ENCODE measurements around the gene CNTN1.

The CNTN1 gene

DNA sequence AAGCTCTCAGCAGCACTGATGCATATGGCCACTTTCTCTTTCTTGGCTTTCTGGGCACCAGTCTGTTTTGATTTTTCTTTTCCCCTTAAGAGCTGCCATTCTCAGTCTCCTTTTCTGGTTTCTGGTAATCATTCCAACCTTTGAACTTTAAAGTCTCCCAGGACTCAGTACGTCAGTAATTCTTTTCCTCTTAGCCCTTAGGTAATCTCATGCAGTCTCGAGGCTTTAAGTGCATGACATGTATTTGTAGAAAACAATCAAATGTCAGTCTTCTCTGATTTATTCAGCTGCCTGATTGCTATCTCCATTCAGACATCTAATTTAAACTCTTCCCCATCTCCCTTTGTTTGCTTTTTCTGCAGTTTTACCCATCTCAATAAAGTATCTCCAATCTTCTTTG, 356.8 kb downstream of the CNTN1 start:
- H3K4me3 ChIP-seq (ENCODE audit: low read depth in 1 of 2, low read length in 2 of 2), result no peak overlapping the region
- H3K27me3 ChIP-seq (ENCODE audit: low read depth, low read length), result no peaks in the 10 kb centered on the region
- H3K4me1 ChIP-seq (ENCODE audit: control insufficient read depth in 1 of 2, insufficient read depth in 2 of 2, low read length in 2 of 2), result no peaks in the 10 kb centered on the region
- no peaks in the 10 kb centered on the region for H3K36me3 ChIP-seq (ENCODE audit: control insufficient read depth in 1 of 2, insufficient read depth in 2 of 2, low read length in 2 of 2)
- no peak overlapping the region for H3K27ac ChIP-seq (ENCODE audit: low read length)
- no peaks in the 10 kb centered on the region for H3K9me3 ChIP-seq (ENCODE audit: control insufficient read depth in 1 of 2, low read length in 2 of 2)

DNA sequence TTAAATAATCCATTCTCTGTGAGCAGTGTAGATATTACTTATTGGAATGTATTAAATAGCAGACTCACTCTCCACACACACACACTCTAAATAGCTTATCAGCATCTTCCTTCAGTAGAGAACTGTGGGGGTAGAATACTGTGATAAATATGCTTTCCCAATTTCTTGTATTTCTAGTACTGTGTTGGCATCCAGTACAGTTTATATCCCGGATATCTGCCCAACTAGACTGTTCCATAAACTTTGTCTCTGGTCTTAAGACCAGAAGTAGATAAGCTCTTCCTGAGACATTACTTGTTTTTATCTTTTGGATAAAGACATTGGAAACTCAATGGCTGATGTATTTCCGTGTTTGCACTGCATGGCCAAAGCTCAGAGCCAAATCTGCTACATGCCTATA, 359.7 kb downstream of the CNTN1 start:
- no peak overlapping the region for H3K4me3 ChIP-seq (ENCODE audit: low read depth in 1 of 2, low read length in 2 of 2)
- H3K27me3 ChIP-seq (ENCODE audit: low read depth, low read length), result no peaks in the 10 kb centered on the region
- H3K36me3 ChIP-seq (ENCODE audit: control insufficient read depth in 1 of 2, insufficient read depth in 2 of 2, low read length in 2 of 2), result no peaks in the 10 kb centered on the region
- H3K4me1 ChIP-seq (ENCODE audit: control insufficient read depth in 1 of 2, insufficient read depth in 2 of 2, low read length in 2 of 2), result peaks cover 0 to 9% of the 10 kb centered on the region in 2 donors
- no peak overlapping the region for H3K27ac ChIP-seq (ENCODE audit: low read length)
- no peaks in the 10 kb centered on the region for H3K9me3 ChIP-seq (ENCODE audit: control insufficient read depth in 1 of 2, low read length in 2 of 2)

DNA sequence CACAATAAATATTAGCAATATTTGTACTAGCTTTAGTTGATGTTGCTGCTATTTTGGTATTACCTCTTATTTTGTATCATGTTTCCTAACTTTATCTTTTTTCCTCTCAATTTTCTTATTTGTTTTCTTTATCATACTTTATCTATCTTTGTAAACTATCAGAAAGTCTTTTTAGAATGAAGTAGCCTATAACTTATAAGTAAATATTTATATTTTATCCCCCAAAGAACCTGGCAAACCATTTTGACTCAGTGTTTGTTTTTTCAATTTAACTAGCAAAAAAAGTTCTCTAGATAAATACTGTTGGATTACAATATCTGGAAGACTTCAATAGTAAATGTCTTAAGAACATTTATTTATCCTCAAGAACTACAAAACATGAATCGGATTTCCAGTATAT, 360.2 kb downstream of the CNTN1 start:
- Histone ChIP-seq H3K27ac (ENCODE audit: low read length) (no peak overlapping the region), H3K36me3 (ENCODE audit: control insufficient read depth in 1 of 2, insufficient read depth in 2 of 2, low read length in 2 of 2) (no peaks in the 10 kb centered on the region), H3K27me3 (ENCODE audit: low read depth, low read length) (no peaks in the 10 kb centered on the region), H3K4me3 (ENCODE audit: low read depth in 1 of 2, low read length in 2 of 2) (no peak overlapping the region), H3K4me1 (ENCODE audit: control insufficient read depth in 1 of 2, insufficient read depth in 2 of 2, low read length in 2 of 2) (peaks cover 0 to 9% of the 10 kb centered on the region in 2 donors), H3K9me3 (ENCODE audit: control insufficient read depth in 1 of 2, low read length in 2 of 2) (no peaks in the 10 kb centered on the region)

DNA sequence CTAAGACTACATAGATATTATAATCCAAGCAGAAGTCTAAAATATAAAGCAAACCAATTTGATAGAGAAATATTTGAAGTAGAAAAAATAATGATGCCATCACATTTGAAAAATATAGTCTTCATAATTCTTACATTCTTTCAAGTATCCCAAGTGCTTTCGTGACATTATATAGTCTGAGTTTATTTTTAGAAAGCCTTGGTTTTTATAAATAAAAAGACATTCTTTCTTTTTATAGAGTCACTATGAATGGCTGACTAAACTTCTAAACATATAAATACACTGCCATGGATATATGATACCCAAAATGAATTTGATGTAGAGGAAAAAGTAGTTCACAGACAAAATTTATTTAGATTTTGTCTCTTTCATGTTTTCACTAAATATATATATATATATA, 360.8 kb downstream of the CNTN1 start:
- Histone ChIP-seq H3K27me3 (ENCODE audit: low read depth, low read length) (no peaks in the 10 kb centered on the region), H3K36me3 (ENCODE audit: control insufficient read depth in 1 of 2, insufficient read depth in 2 of 2, low read length in 2 of 2) (no peaks in the 10 kb centered on the region), H3K27ac (ENCODE audit: low read length) (no peak overlapping the region), H3K4me1 (ENCODE audit: control insufficient read depth in 1 of 2, insufficient read depth in 2 of 2, low read length in 2 of 2) (peaks cover 0 to 9% of the 10 kb centered on the region in 2 donors), H3K9me3 (ENCODE audit: control insufficient read depth in 1 of 2, low read length in 2 of 2) (no peaks in the 10 kb centered on the region), H3K4me3 (ENCODE audit: low read depth in 1 of 2, low read length in 2 of 2) (no peak overlapping the region)

DNA sequence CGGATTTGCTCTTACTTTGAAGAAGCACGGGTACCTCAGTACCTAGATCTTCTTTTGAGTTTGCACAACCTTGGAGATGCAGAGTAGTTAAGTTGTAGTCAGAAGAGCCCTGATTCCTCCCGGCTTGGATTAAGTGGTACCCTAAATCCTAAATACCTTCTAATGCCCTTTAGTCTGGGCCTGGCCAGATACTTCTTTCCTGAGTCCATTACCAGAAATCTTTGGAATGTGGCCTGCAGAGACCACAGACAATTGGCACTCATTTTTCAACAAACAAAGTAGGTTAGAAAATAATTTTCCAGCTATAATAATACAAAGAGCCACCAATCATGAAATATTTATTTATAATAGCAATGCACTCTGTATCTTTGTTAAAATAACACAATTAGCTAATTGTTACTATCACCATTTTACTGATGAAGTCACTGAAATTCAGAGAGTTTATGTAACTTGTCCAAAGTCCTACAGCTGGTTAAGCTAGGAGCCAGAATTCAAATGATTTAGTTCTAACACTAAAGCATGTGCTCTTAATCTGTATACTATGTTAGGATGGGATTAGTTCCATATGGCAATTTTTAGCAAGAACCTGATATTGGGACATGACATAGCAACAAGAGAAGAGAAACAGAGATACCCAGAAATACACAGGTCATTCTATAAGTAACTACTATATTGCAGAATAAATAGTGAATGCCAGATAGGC, 363.8 kb downstream of the CNTN1 start:
- Histone ChIP-seq H3K4me3 (ENCODE audit: low read depth in 1 of 2, low read length in 2 of 2) (no peak overlapping the region), H3K27ac (ENCODE audit: low read length) (no peak overlapping the region), H3K36me3 (ENCODE audit: control insufficient read depth in 1 of 2, insufficient read depth in 2 of 2, low read length in 2 of 2) (no peaks in the 10 kb centered on the region), H3K9me3 (ENCODE audit: control insufficient read depth in 1 of 2, low read length in 2 of 2) (no peaks in the 10 kb centered on the region), H3K4me1 (ENCODE audit: control insufficient read depth in 1 of 2, insufficient read depth in 2 of 2, low read length in 2 of 2) (peaks cover 0 to 9% of the 10 kb centered on the region in 2 donors), H3K27me3 (ENCODE audit: low read depth, low read length) (no peaks in the 10 kb centered on the region)

DNA sequence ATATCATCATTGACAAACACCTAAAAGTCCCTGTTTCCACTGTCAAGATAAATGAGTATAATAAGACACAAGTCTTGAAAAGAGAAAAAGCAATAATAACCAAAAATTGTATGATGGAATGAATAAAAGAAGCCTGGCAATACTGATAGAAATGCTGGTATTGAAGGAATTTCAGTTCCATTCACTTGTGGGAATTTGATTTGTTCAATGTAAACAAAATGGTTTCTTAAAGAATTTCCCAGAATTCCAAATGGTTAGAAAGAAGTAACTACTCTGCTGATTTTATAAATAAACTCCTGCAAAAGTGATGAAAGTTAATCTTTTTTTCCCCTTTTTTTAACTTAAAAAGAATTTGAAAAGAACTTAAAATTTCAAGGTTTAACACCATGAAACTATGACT, 366.0 kb downstream of the CNTN1 start:
- Histone ChIP-seq H3K4me3 (ENCODE audit: low read depth in 1 of 2, low read length in 2 of 2) (no peak overlapping the region), H3K36me3 (ENCODE audit: control insufficient read depth in 1 of 2, insufficient read depth in 2 of 2, low read length in 2 of 2) (no peaks in the 10 kb centered on the region), H3K9me3 (ENCODE audit: control insufficient read depth in 1 of 2, low read length in 2 of 2) (no peaks in the 10 kb centered on the region), H3K27me3 (ENCODE audit: low read depth, low read length) (no peaks in the 10 kb centered on the region), H3K27ac (ENCODE audit: low read length) (no peak overlapping the region), H3K4me1 (ENCODE audit: control insufficient read depth in 1 of 2, insufficient read depth in 2 of 2, low read length in 2 of 2) (peaks cover 0 to 9% of the 10 kb centered on the region in 2 donors)

DNA sequence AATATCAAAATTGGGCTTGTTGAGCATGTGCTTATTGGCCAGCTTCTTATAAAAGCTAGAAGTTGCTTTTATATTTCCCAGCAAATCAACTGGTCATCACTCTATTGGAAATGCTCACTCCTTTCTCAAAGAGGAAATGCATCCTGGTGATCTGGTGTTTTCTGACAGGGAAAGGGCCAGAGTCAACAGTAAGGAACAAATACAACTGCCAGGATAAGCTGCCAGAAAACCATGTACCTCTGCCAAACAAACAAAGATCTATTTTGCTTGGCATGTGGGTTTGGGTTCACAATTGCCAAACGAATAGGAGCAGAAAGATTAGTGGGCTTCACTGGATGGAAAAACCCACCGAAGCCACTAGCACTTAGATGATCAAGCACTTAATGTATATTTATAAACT, 369.0 kb downstream of the CNTN1 start:
- H3K27me3 ChIP-seq (ENCODE audit: low read depth, low read length), result no peaks in the 10 kb centered on the region
- H3K4me1 ChIP-seq (ENCODE audit: control insufficient read depth in 1 of 2, insufficient read depth in 2 of 2, low read length in 2 of 2), result peaks cover 0 to 3% of the 10 kb centered on the region in 2 donors
- no peaks in the 10 kb centered on the region for H3K9me3 ChIP-seq (ENCODE audit: control insufficient read depth in 1 of 2, low read length in 2 of 2)
- H3K4me3 ChIP-seq (ENCODE audit: low read depth in 1 of 2, low read length in 2 of 2), result no peak overlapping the region
- no peaks in the 10 kb centered on the region for H3K36me3 ChIP-seq (ENCODE audit: control insufficient read depth in 1 of 2, insufficient read depth in 2 of 2, low read length in 2 of 2)
- no peak overlapping the region for H3K27ac ChIP-seq (ENCODE audit: low read length)

DNA sequence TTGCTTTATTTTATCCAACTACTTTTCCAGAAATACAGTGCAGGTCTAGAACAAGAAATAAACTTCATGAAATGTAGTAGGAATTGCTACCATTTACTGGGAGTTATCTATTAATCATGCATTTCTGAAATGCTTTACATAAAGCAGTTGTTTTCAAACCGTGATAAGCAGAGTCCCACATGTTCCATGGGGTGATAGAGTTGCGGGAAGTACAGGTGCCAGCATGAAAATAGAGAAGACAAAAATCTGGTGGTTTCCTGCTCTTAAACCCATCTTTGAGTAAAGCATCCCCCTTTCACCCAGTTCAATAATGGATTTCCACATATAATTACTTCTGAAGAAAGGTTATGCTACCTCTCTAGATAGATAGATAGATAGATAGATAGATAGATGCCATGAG, 372.2 kb downstream of the CNTN1 start:
- H3K36me3 ChIP-seq (ENCODE audit: control insufficient read depth in 1 of 2, insufficient read depth in 2 of 2, low read length in 2 of 2), result no peaks in the 10 kb centered on the region
- H3K9me3 ChIP-seq (ENCODE audit: control insufficient read depth in 1 of 2, low read length in 2 of 2), result no peaks in the 10 kb centered on the region
- no peak overlapping the region for H3K27ac ChIP-seq (ENCODE audit: low read length)
- H3K4me3 ChIP-seq (ENCODE audit: low read depth in 1 of 2, low read length in 2 of 2), result no peak overlapping the region
- H3K4me1 ChIP-seq (ENCODE audit: control insufficient read depth in 1 of 2, insufficient read depth in 2 of 2, low read length in 2 of 2), result no peaks in the 10 kb centered on the region
- no peaks in the 10 kb centered on the region for H3K27me3 ChIP-seq (ENCODE audit: low read depth, low read length)

DNA sequence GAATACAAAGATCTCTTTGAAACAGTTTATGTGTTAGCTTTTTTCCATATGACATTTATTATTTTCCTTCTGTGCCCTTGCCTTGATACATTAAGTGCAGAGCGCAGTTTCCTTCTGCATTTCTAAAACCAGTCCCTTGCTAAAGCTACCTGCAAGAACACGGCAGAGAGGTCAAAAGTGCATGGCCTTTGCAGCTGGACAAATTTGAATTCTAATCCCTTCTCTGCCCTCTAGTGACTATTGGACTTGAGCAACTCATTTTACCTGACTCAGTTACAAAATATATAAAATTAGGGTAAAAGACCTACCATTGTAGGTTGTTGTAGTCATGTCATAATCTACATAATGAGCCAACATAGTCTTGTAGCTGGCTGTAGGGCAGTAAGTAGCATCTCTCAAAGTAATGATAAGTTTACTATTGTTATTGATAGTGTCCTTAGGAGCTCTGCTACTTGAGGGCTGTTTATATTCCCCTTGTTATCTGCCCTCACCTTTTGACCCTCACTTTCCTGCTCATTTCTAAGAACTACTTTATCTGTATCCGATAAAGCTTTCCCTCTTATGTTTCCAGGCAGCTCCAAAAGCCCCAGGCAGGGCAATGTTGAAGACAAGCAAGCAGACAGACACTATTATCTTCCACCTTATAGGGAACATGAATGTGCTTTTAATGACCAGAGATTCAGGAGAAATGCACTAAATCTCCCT, 375.9 kb downstream of the CNTN1 start:
- Histone ChIP-seq H3K36me3 (ENCODE audit: control insufficient read depth in 1 of 2, insufficient read depth in 2 of 2, low read length in 2 of 2) (no peaks in the 10 kb centered on the region), H3K4me3 (ENCODE audit: low read depth in 1 of 2, low read length in 2 of 2) (no peak overlapping the region), H3K9me3 (ENCODE audit: control insufficient read depth in 1 of 2, low read length in 2 of 2) (no peaks in the 10 kb centered on the region), H3K4me1 (ENCODE audit: control insufficient read depth in 1 of 2, insufficient read depth in 2 of 2, low read length in 2 of 2) (no peaks in the 10 kb centered on the region), H3K27ac (ENCODE audit: low read length) (no peak overlapping the region), H3K27me3 (ENCODE audit: low read depth, low read length) (no peaks in the 10 kb centered on the region)

DNA sequence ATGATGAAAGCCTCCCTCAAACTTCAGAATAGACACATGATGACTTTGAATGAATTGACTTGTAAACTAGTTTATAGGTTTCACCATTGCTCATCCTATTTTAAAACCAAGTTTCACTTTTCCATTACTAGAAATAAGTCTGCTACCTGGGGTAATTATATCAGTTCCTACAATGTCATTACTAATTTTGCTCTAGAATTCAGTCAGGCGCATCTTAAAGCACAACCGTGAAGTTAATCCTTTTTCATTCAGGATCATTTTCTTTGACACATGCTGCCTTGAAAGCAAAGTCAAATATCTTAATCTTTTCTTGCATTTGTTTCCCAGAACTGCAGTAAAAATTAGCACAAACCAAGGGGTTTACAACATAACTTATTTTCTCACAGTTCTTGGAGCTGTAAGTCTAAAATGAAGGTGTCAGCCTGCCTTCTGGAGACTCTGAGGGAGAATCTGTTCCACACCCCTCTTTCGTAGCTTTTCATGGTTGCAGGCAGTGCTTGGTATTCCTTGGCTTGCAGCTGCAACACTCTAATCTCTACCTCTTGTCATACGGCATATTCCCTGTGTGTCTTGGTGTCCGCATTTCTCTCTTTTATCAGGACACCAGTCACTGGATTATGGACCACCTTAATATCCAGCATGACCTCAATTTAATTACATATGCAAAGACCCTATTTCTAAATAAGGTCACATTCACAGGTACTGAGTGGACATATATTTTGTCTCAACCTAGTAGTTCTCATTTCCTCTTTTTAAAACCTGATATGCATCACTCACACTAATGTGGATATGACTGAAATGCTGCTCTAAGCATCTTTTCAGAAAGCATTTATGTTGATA, 381.6 kb downstream of the CNTN1 start:
- no peaks in the 10 kb centered on the region for H3K4me1 ChIP-seq (ENCODE audit: control insufficient read depth in 1 of 2, insufficient read depth in 2 of 2, low read length in 2 of 2)
- no peaks in the 10 kb centered on the region for H3K27me3 ChIP-seq (ENCODE audit: low read depth, low read length)
- H3K9me3 ChIP-seq (ENCODE audit: control insufficient read depth in 1 of 2, low read length in 2 of 2), result no peaks in the 10 kb centered on the region
- H3K27ac ChIP-seq (ENCODE audit: low read length), result no peak overlapping the region
- H3K4me3 ChIP-seq (ENCODE audit: low read depth in 1 of 2, low read length in 2 of 2), result no peak overlapping the region
- no peaks in the 10 kb centered on the region for H3K36me3 ChIP-seq (ENCODE audit: control insufficient read depth in 1 of 2, insufficient read depth in 2 of 2, low read length in 2 of 2)

DNA sequence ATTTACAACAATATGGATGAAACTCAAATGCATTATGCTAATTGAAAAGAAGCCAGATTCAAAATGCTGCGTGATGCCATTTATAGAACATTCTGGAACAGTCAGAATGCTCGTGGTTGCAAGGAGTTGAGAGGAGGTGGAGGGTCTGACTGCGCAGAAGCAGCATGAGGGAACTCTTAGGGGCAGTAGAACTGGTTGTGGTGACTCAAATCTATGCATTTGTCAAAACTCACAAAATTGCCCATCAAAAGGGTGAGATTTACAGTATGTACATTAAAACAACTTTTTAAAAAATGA, 382.2 kb downstream of the CNTN1 start:
- Histone ChIP-seq H3K4me3 (ENCODE audit: low read depth in 1 of 2, low read length in 2 of 2) (no peak overlapping the region), H3K36me3 (ENCODE audit: control insufficient read depth in 1 of 2, insufficient read depth in 2 of 2, low read length in 2 of 2) (no peaks in the 10 kb centered on the region), H3K4me1 (ENCODE audit: control insufficient read depth in 1 of 2, insufficient read depth in 2 of 2, low read length in 2 of 2) (no peaks in the 10 kb centered on the region), H3K27me3 (ENCODE audit: low read depth, low read length) (no peaks in the 10 kb centered on the region), H3K27ac (ENCODE audit: low read length) (no peak overlapping the region), H3K9me3 (ENCODE audit: control insufficient read depth in 1 of 2, low read length in 2 of 2) (no peaks in the 10 kb centered on the region)

Measured in muscle layer of duodenum (tissue), 2 donors.